HCT116 (cell line): ENCODE data around the gene ZNF331. TPM values are rescaled to one million over a fixed set of nuclear protein-coding genes. Genes with fewer than 3 reads are reported as not detected.
"Not testable (repeated sequence)": the region's sequence is repeated elsewhere in the genome, so short reads cannot be mapped to it uniquely, and the experiment has no call there.

Source experiments
- ATAC-seq: fragments of 200-7000 bp; cut with Tn5 transposase; 2 replicates; pipeline ENCODE4 v1.9.1; 2020; ENCODE audit warnings: mild to moderate bottlenecking, moderate library complexity
- BruUV-seq: library from RNA; stranded (reverse); fragments of 400-500 nt; replicated peaks from 2 replicates; lab custom pipeline; 2021; lab: Mats Ljungman, UMichigan
- CTCF ChIA-PET: fragments of 300-600 bp; sonication (Branson Sonifier 250); formaldehyde crosslinking; loops from one replicate; lab custom pipeline; 2021; ENCODE audit warnings: antibody characterized with exemption; lab: Charles Lee
- POLR2A ChIA-PET: fragments of 300-600, 350-600 bp; sonication (Branson Sonifier 250); formaldehyde crosslinking; loops from one replicate; lab custom pipeline; 2021; ENCODE audit warnings: antibody characterized with exemption; lab: Charles Lee
- RAD21 ChIA-PET, 2 experiments: fragments of 300-600 bp; sonication (Branson Sonifier 250); formaldehyde crosslinking; loops; one replicate each; lab custom pipeline; 2023; ENCODE audit warnings: low total read pairs in 2 of 2; ENCODE audit not compliant: uncharacterized antibody in 2 of 2, unreplicated experiment in 2 of 2, low non-redundant PET in 1 of 2; lab: Charles Lee
- DNase-seq: peaks from one replicate; pipeline ENCODE4 v3.0.0-alpha.2; 2010; ENCODE audit warnings: low read depth, low spot score
- H2AFZ ChIP-seq: fragments of 200-600 bp; shearing (Covaris generic), sonication (generic); 2 replicates; pipeline ENCODE4 v1.6.1; 2017; ENCODE audit warnings: low read depth, mixed run types, mixed read lengths, antibody characterized with exemption, low read length; ENCODE audit not compliant: poor library complexity, severe bottlenecking
- H3K27ac ChIP-seq: 2 replicates; pipeline ENCODE4 v1.5.1; 2012; ENCODE audit warnings: low read depth, low read length
- H3K27me3 ChIP-seq: fragments of 200-600 bp; sonication (generic); 2 replicates; pipeline ENCODE4 v1.6.1; 2016; ENCODE audit warnings: mixed run types, low read length, mixed read lengths; ENCODE audit not compliant: insufficient read depth
- H3K36me3 ChIP-seq, 2 experiments: fragments of 200-500 bp in 1 of 2; fragments of 200-600 bp in 1 of 2; sonication (Bioruptor generic) in 1 of 2; sonication (generic) in 1 of 2; 2 replicates each; pipeline versions ENCODE4 v1.5.1 to v1.6.1; 2014 to 2016; ENCODE audit warnings: low read length in 2 of 2, inconsistent platforms in 1 of 2, mixed read lengths in 1 of 2, mixed run types in 1 of 2; ENCODE audit not compliant: insufficient read depth in 2 of 2, control insufficient read depth in 1 of 2
- H3K4me1 ChIP-seq, 2 experiments: fragments of 200-600 bp in 1 of 2; sonication (generic) in 1 of 2; 2 replicates each; pipeline versions ENCODE4 v1.5.1 to v1.6.1; 2012 to 2017; ENCODE audit warnings: low read length in 2 of 2, inconsistent platforms in 1 of 2, mild to moderate bottlenecking in 1 of 2, mixed read lengths in 1 of 2, mixed run types in 1 of 2, moderate library complexity in 1 of 2; ENCODE audit not compliant: insufficient read depth in 2 of 2, control insufficient read depth in 1 of 2
- H3K4me2 ChIP-seq: fragments of 200-600 bp; sonication (generic); 2 replicates; pipeline ENCODE4 v1.6.1; 2017; ENCODE audit warnings: mixed run types, low read length, mixed read lengths
- H3K4me3 ChIP-seq, 2 experiments: fragments of 200-600 bp in 1 of 2; sonication (generic) in 1 of 2; replicated peaks in 1 of 2; 2 replicates each; pipeline ENCODE4 v1.5.1; 2011 to 2016; ENCODE audit warnings: low read length in 2 of 2, control low read depth in 1 of 2, low read depth in 1 of 2, mild to moderate bottlenecking in 1 of 2, mixed read lengths in 1 of 2, mixed run types in 1 of 2
- H3K79me2 ChIP-seq: fragments of 200-600 bp; sonication (generic); 2 replicates; pipeline ENCODE4 v1.6.1; 2017; ENCODE audit warnings: mild to moderate bottlenecking, mixed run types, low read length, moderate library complexity, mixed read lengths; ENCODE audit not compliant: insufficient read depth
- H3K9ac ChIP-seq: fragments of 200-600 bp; sonication (generic); 2 replicates; pipeline ENCODE4 v1.6.1; 2016; ENCODE audit warnings: low read length, mixed read lengths
- H3K9me2 ChIP-seq: fragments of 200-600 bp; sonication (generic), shearing (Covaris generic); 2 replicates; pipeline ENCODE4 v1.6.1; 2017; ENCODE audit warnings: mixed run types, mild to moderate bottlenecking, moderate library complexity; ENCODE audit not compliant: insufficient read depth
- H3K9me3 ChIP-seq, 2 experiments: fragments of 200-500 bp in 1 of 2; fragments of 200-600 bp in 1 of 2; sonication (Bioruptor generic) in 1 of 2; sonication (generic) in 1 of 2; 2 replicates each; pipeline ENCODE4 v1.6.1; 2014 to 2017; ENCODE audit warnings: low read length in 2 of 2, mixed read lengths in 2 of 2, inconsistent platforms in 1 of 2, low read depth in 1 of 2, mild to moderate bottlenecking in 1 of 2, mixed run types in 1 of 2, moderate library complexity in 1 of 2; ENCODE audit not compliant: control insufficient read depth in 1 of 2, insufficient read depth in 1 of 2
- H4K20me1 ChIP-seq: fragments of 200-600 bp; sonication (generic), shearing (Covaris generic); 2 replicates; pipeline ENCODE4 v1.6.1; 2017; ENCODE audit warnings: mixed run types, mild to moderate bottlenecking, moderate library complexity; ENCODE audit not compliant: insufficient read depth
- intact Hi-C: fragments of 100-400 bp; cut with micrococcal nuclease; formaldehyde crosslinking; loops from 2 replicates; pipeline ENCODE4 v1.10.0; 2022
- total RNA-seq: library from RNA; stranded (reverse); gene quantifications from one replicate; pipeline ENCODE4 v1.2.1, GENCODE V29; 2021; ENCODE audit not compliant: unreplicated experiment

The ZNF331 gene
- total RNA-seq, 1 experiment from 2014 or later = 0.59 TPM

- H3K9me2 ChIP-seq, H3K4me1 ChIP-seq, intact Hi-C loops, DNase-seq, RAD21 ChIA-PET, H3K27ac ChIP-seq, H4K20me1 ChIP-seq, H3K9ac ChIP-seq, H3K27me3 ChIP-seq, H3K79me2 ChIP-seq, CTCF ChIA-PET, H3K9me3 ChIP-seq, POLR2A ChIA-PET, ATAC-seq, H3K36me3 ChIP-seq, H2AFZ ChIP-seq, H3K4me3 ChIP-seq, BruUV-seq, H3K4me2 ChIP-seq: not testable (repeated sequence)
Measured at GRCh38 chr19:53498024-53498395, 39.9 kb upstream of the ZNF331 start.

- H2AFZ ChIP-seq, H3K79me2 ChIP-seq, RAD21 ChIA-PET, H3K4me3 ChIP-seq, CTCF ChIA-PET, H3K27ac ChIP-seq, H3K4me1 ChIP-seq, intact Hi-C loops, DNase-seq, ATAC-seq, POLR2A ChIA-PET, H3K27me3 ChIP-seq, H3K36me3 ChIP-seq, H3K4me2 ChIP-seq, H4K20me1 ChIP-seq, H3K9me3 ChIP-seq, H3K9ac ChIP-seq, H3K9me2 ChIP-seq, BruUV-seq: not testable (repeated sequence)
Measured at GRCh38 chr19:53503151-53503550, 34.8 kb upstream of the ZNF331 start.

- ATAC-seq, H4K20me1 ChIP-seq, H3K9me3 ChIP-seq, H3K9me2 ChIP-seq, H3K79me2 ChIP-seq, POLR2A ChIA-PET, H3K27ac ChIP-seq, H3K36me3 ChIP-seq, intact Hi-C loops, CTCF ChIA-PET, H3K27me3 ChIP-seq, H2AFZ ChIP-seq, H3K9ac ChIP-seq, BruUV-seq, H3K4me1 ChIP-seq, RAD21 ChIA-PET, H3K4me2 ChIP-seq, DNase-seq, H3K4me3 ChIP-seq: not testable (repeated sequence)
Measured at GRCh38 chr19:53503671-53504364, 34.1 kb upstream of the ZNF331 start.

- H3K4me3 ChIP-seq, RAD21 ChIA-PET, H3K27me3 ChIP-seq, H3K9me3 ChIP-seq, H3K79me2 ChIP-seq, DNase-seq, H4K20me1 ChIP-seq, BruUV-seq, H3K9me2 ChIP-seq, H2AFZ ChIP-seq, H3K36me3 ChIP-seq, CTCF ChIA-PET, intact Hi-C loops, POLR2A ChIA-PET, H3K27ac ChIP-seq, H3K4me2 ChIP-seq, H3K9ac ChIP-seq, ATAC-seq, H3K4me1 ChIP-seq: not testable (repeated sequence)
Measured at GRCh38 chr19:53504365-53504703, 33.6 kb upstream of the ZNF331 start.
